GM12891 (cell line): Measurements from ENCODE around the gene SLC12A3.
A peak's percentile ranks its signal among the peaks of the same experiment; 100 is the strongest.

Experiments
- DNase-seq: peaks from one replicate; pipeline ENCODE4 v3.0.0; 2011; ENCODE audit warnings: low spot score; ENCODE audit not compliant: insufficient read length
- FAIRE-seq: peaks from 2 replicates; lab custom pipeline; 2011; peaks lifted over from hg19 to GRCh38; lab: Jason Lieb, UNC
- PAX5 ChIP-seq: IDR thresholded peaks from 2 replicates; pipeline ENCODE4 v1.6.1; 2011; ENCODE audit warnings: low read length, moderate library complexity, mild to moderate bottlenecking; ENCODE audit not compliant: insufficient read depth, severe bottlenecking
- POLR2A ChIP-seq: IDR thresholded peaks from 2 replicates; pipeline ENCODE4 v1.6.1; 2011; ENCODE audit warnings: low read depth, low read length, control low read depth
- POLR2AphosphoS5 ChIP-seq: IDR thresholded peaks from 2 replicates; pipeline ENCODE4 v1.6.1; 2011; ENCODE audit warnings: low read depth, low read length, control low read depth
- POU2F2 ChIP-seq: IDR thresholded peaks from 2 replicates; pipeline ENCODE4 v1.6.1; 2011; ENCODE audit warnings: low read depth, mild to moderate bottlenecking, control low read depth, low read length, moderate library complexity
- SPI1 ChIP-seq: IDR thresholded peaks from 2 replicates; pipeline ENCODE4 v1.6.1; 2011; ENCODE audit warnings: low read depth, low read length, control low read depth
- TAF1 ChIP-seq: IDR thresholded peaks from 2 replicates; pipeline ENCODE4 v1.6.1; 2011; ENCODE audit warnings: low read depth, low read length, control low read depth

The SLC12A3 gene

DNA sequence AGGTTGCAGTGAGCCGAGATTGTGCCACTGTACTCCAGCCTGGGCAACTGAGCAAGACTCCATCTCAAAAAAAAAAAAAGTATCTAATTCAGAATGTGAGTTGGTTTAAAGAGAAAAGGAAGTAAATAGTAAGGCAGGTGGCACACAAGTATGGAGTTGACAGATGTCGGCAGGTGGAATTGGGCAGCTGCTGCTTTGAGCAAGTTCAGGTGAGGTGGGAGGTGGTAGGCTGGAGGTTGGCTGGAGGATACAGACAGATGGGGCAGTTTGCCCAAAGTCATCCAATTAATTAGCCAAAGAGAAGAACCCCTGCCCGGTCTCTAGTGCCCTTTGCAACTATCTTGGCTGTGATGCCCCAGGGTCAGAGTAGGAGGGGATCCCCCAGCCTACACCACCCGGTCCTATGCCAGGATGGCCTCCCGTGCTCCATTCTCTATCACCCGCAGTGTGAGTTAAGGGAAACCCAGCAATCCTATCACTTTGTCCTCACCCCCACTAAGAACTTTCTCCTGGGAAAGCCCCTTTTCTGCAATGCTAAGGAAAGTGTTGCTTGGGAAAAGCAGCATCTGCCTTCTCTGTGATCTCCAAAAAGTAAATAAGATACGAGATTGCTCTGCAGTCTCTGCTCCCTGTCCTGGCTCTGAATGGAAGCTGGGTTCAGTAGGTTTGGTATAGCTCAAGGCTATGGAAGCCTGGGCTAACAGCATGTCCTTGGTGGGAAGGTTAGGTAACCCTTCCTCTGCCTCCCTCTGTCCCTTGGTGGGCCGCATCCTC lies 32.2 kb downstream of the SLC12A3 start:
- no peak for TF ChIP-seq POLR2A
- TF ChIP-seq PAX5 = no peak
- TF ChIP-seq POLR2AphosphoS5 = no peak
- TF ChIP-seq POU2F2 = no peak
- TF ChIP-seq TAF1 = no peak
- no peak for TF ChIP-seq SPI1
- FAIRE-seq = no peak
- no peak for DNase-seq

DNA sequence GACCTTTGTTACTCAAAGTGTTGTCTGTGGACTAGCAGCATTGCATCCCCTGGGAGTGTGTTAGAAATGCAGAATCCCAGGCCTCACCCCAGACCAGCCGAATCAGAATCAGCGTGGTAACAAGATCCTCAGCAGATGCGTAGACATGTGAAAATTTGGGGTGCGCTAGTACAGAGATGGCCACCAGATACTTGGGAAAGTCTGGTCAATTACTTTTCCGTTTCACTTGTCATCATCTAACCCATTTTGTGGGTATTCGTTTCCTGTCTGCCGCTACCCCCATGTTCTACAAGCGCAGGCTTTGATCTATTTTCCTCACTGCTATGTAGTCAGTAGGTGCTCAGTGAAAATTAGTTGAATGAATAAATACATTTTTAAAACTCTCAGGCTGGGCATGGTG lies 33.8 kb downstream of the SLC12A3 start:
- TF ChIP-seq TAF1 = no peak
- TF ChIP-seq SPI1 = no peak
- TF ChIP-seq POLR2A = no peak
- no peak for TF ChIP-seq POU2F2
- DNase-seq = no peak
- peak; percentile 95 for FAIRE-seq

- FAIRE-seq (no peak), DNase-seq (no peak)
- TF ChIP-seq SPI1 = no peak
- no peak for TF ChIP-seq POLR2AphosphoS5
These were observed 38.9 kb downstream of the SLC12A3 start for GRCh38 chr16:56903866-56904265.

- no peak for FAIRE-seq
- DNase-seq = no peak
These were observed 42.4 kb downstream of the SLC12A3 start for GRCh38 chr16:56907401-56907800.

GRCh38 chr16:56909527-56909979 lies 44.5 kb downstream of the SLC12A3 start:
- no peak for TF ChIP-seq POLR2A
- TF ChIP-seq POLR2AphosphoS5 = no peak
- no peak for TF ChIP-seq PAX5
- TF ChIP-seq POU2F2 = no peak
- TF ChIP-seq TAF1 = no peak
- TF ChIP-seq SPI1 = no peak
- DNase-seq (no peak), FAIRE-seq (no peak)

More at GRCh38 chr16:56907401-56907800, 42.4 kb downstream of the SLC12A3 start:
- TF ChIP-seq TAF1 (no peak), PAX5 (no peak), POU2F2 (no peak), POLR2A (no peak), POLR2AphosphoS5 (no peak), SPI1 (no peak)

DNA sequence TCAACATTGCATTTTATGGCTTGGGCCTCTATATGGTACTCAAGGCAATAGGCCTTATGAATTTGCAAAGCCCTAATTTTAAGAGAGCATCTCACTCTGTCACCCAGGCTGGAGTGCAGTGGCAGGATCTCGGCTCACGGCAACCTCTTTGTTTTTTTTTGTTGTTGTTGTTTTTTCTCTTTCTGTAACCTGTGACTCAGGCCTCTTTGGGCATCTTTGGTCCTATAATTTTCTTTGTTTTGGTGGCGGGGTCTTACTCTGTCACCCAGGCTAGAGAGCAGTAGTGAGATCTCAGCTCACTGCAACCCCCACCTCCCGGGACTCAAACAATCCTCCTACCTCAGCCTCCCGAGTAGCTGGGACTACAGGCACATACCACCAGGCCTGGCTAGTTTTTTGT lies 45.1 kb downstream of the SLC12A3 start:
- FAIRE-seq (no peak), DNase-seq (no peak)
- TF ChIP-seq POU2F2 (no peak), POLR2A (no peak), PAX5 (no peak), POLR2AphosphoS5 (no peak), TAF1 (no peak), SPI1 (no peak)

GRCh38 chr16:56910654-56911539 lies 45.9 kb downstream of the SLC12A3 start:
- TF ChIP-seq TAF1 (no peak), POU2F2 (no peak), POLR2A (no peak), SPI1 (peak; percentile 81)
- FAIRE-seq (peak; percentile 23), DNase-seq (no peak)

GRCh38 chr16:56911771-56912571 lies 47.0 kb downstream of the SLC12A3 start:
- FAIRE-seq (peak; percentile 96), DNase-seq (no peak)
- TF ChIP-seq POU2F2 (no peak; the same call in 1 of the 2 replicates), POLR2AphosphoS5 (no peak), PAX5 (no peak), TAF1 (0 out of 2 replicates have a peak, but pooled peaks have one; percentile 49), SPI1 (peak; percentile 98), POLR2A (no peak)
